GM12878 (cell line): ENCODE results near the gene FOXK2. TPM values are rescaled to one million over a fixed set of nuclear protein-coding genes. Genes with fewer than 3 reads are reported as not detected.

ENCODE experiments used
- ATAC-seq: fragments of 200-7000 bp; cut with Tn5 transposase; 3 replicates; pipeline ENCODE4 v1.9.1; 2020; ENCODE audit warnings: mild to moderate bottlenecking, moderate library complexity
- BruUV-seq: library from RNA; stranded (reverse); fragments of 400-500 nt; replicated peaks from 2 replicates; lab custom pipeline; 2021; lab: Mats Ljungman, UMichigan
- CTCF ChIA-PET: fragments of 300-600 bp; sonication (Branson Sonifier 250); formaldehyde crosslinking; extraction: SDS; loops from one replicate; lab custom pipeline; 2021; ENCODE audit warnings: inconsistent platforms; lab: Yijun Ruan, JAX
- POLR2A ChIA-PET: fragments of 350-600 bp; formaldehyde crosslinking; extraction: SDS; loops from one replicate; lab custom pipeline; 2021; ENCODE audit warnings: inconsistent platforms; lab: Charles Lee
- RAD21 ChIA-PET: fragments of 300-600 bp; sonication (Branson Sonifier 250); formaldehyde crosslinking; loops from one replicate; lab custom pipeline; 2023; ENCODE audit warnings: antibody characterized with exemption; ENCODE audit not compliant: unreplicated experiment; lab: Charles Lee
- SMC1A ChIA-PET: fragments of 300-600 bp; sonication (Branson Sonifier 250); formaldehyde crosslinking; loops from one replicate; lab custom pipeline; 2023; ENCODE audit not compliant: unreplicated experiment, uncharacterized antibody; lab: Charles Lee
- DNase-seq: peaks from one replicate; pipeline ENCODE4 v3.0.0-alpha.2; 2011; ENCODE audit warnings: low read depth, low spot score
- FAIRE-seq: peaks from 3 replicates; lab custom pipeline; 2011; peaks lifted over from hg19 to GRCh38; lab: Jason Lieb, UNC
- H2AFZ ChIP-seq: 2 replicates; pipeline ENCODE4 v1.6.0; 2011; ENCODE audit warnings: low read depth, low read length, control low read depth; ENCODE audit not compliant: control insufficient read depth
- H3K27ac ChIP-seq: 2 replicates; pipeline ENCODE4 v1.5.1; 2011; ENCODE audit warnings: control low read depth; ENCODE audit not compliant: control insufficient read depth, insufficient read depth
- H3K27me3 ChIP-seq, 2 experiments: replicated peaks in 1 of 2; 2 replicates each; pipeline versions ENCODE4 v1.6.0 to v1.6.1; 2011; ENCODE audit warnings: low read length in 1 of 2; ENCODE audit not compliant: control insufficient read depth in 2 of 2, insufficient read depth in 2 of 2
- H3K36me3 ChIP-seq, 2 experiments: 2 replicates each; pipeline ENCODE4 v1.5.1; 2011; ENCODE audit warnings: low read length in 1 of 2; ENCODE audit not compliant: control insufficient read depth in 2 of 2, insufficient read depth in 2 of 2
- H3K4me1 ChIP-seq: 2 replicates; pipeline ENCODE4 v1.6.1; 2011; ENCODE audit warnings: mild to moderate bottlenecking, low read length, moderate library complexity, mixed read lengths; ENCODE audit not compliant: control insufficient read depth, insufficient read depth
- H3K4me2 ChIP-seq: 2 replicates; pipeline ENCODE4 v1.6.0; 2011; ENCODE audit warnings: control low read depth; ENCODE audit not compliant: control insufficient read depth, insufficient read depth
- H3K4me3 ChIP-seq: fragments of 200-600 bp; sonication (generic); 2 replicates; pipeline ENCODE4 v1.5.1; 2016
- H3K79me2 ChIP-seq: 2 replicates; pipeline ENCODE4 v1.6.0; 2011; ENCODE audit warnings: low read length; ENCODE audit not compliant: control insufficient read depth, insufficient read depth
- H3K9ac ChIP-seq: 2 replicates; pipeline ENCODE4 v1.8.0; 2011; ENCODE audit warnings: low read length, control low read depth, mixed read lengths; ENCODE audit not compliant: control insufficient read depth, insufficient read depth
- H3K9me3 ChIP-seq: replicated peaks from 3 replicates; pipeline ENCODE4 v1.5.1; 2011; ENCODE audit warnings: mild to moderate bottlenecking, low read length; ENCODE audit not compliant: control insufficient read depth, insufficient read depth
- H4K20me1 ChIP-seq: 2 replicates; pipeline ENCODE4 v1.6.0; 2011; ENCODE audit not compliant: control insufficient read depth, insufficient read depth
- CEBPB ChIP-seq, 2 experiments: fragments of 150-350 bp in 1 of 2; IDR thresholded peaks; 2 replicates each; pipeline ENCODE4 v1.6.1; 2012 to 2014; ENCODE audit warnings: low read depth in 2 of 2, low read length in 2 of 2, borderline replicate concordance in 1 of 2, inconsistent platforms in 1 of 2
- CHD1 ChIP-seq: IDR thresholded peaks from 2 replicates; pipeline ENCODE4 v1.6.1; 2012; ENCODE audit warnings: low read depth, low read length, improper control_type of control experiment
- CHD4 ChIP-seq: fragments of 200-600 bp; sonication (generic); IDR thresholded peaks from 2 replicates; pipeline ENCODE4 v1.6.1; 2016; ENCODE audit warnings: mild to moderate bottlenecking
- CREM ChIP-seq: IDR thresholded peaks from 2 replicates; pipeline ENCODE4 v1.6.1; 2014; ENCODE audit warnings: antibody characterized with exemption, low read depth
- E4F1 ChIP-seq: fragments of 450-650 bp; IDR thresholded peaks from 2 replicates; pipeline ENCODE4 v1.6.1; 2018; ENCODE audit warnings: borderline replicate concordance, mild to moderate bottlenecking; ENCODE audit not compliant: partially characterized antibody
- HCFC1 ChIP-seq: fragments of 150-350 bp; IDR thresholded peaks from 2 replicates; pipeline ENCODE4 v1.6.1; 2014; ENCODE audit warnings: low read length
- LARP7 ChIP-seq: fragments of 450-650 bp; IDR thresholded peaks from 2 replicates; pipeline ENCODE4 v1.6.1; 2017; ENCODE audit warnings: mild to moderate bottlenecking
- MEF2A ChIP-seq: IDR thresholded peaks from 2 replicates; pipeline ENCODE4 v1.6.1; 2011; ENCODE audit warnings: low read depth, mild to moderate bottlenecking, low read length, moderate library complexity; ENCODE audit not compliant: insufficient read depth
- MYC ChIP-seq: IDR thresholded peaks from 2 replicates; pipeline ENCODE4 v1.6.1; 2011; ENCODE audit warnings: mild to moderate bottlenecking, low read length, moderate library complexity, inconsistent platforms; ENCODE audit not compliant: insufficient read depth, insufficient replicate concordance, insufficient read length, severe bottlenecking
- POLR2AphosphoS5 ChIP-seq: IDR thresholded peaks from 2 replicates; pipeline ENCODE4 v1.6.1; 2011; ENCODE audit warnings: mild to moderate bottlenecking, low read length, inconsistent platforms
- RAD21 ChIP-seq: IDR thresholded peaks from 2 replicates; pipeline ENCODE4 v1.6.1; 2011; ENCODE audit warnings: mild to moderate bottlenecking, low read depth, low read length, moderate library complexity; ENCODE audit not compliant: insufficient read depth
- RELA ChIP-seq: fragments of 450-650 bp; IDR thresholded peaks from 2 replicates; pipeline ENCODE4 v1.8.0; 2014; ENCODE audit warnings: borderline replicate concordance; ENCODE audit not compliant: partially characterized antibody
- RUNX3 ChIP-seq: IDR thresholded peaks from 2 replicates; pipeline ENCODE4 v1.6.1; 2012; ENCODE audit warnings: low read length, inconsistent platforms
- SMAD5 ChIP-seq: IDR thresholded peaks from 2 replicates; pipeline ENCODE4 v1.6.1; 2016; ENCODE audit warnings: antibody characterized with exemption, low read depth
- SREBF2 ChIP-seq: IDR thresholded peaks from 2 replicates; pipeline ENCODE4 v1.6.1; 2012; ENCODE audit warnings: mild to moderate bottlenecking, low read length
- WGBS: methylation state at CpG from one replicate; pipeline ENCODE4 v1.1.6; 2016; ENCODE audit warnings: low lambda C conversion rate; ENCODE audit not compliant: insufficient replicate concordance, insufficient coverage; ENCODE audit errors: missing lambda C conversion rate; 5-methylcytosine and 5-hydroxymethylcytosine counted together
- in situ Hi-C: fragments of 300-500 bp; cut with MboI; formaldehyde crosslinking; loops from 9 replicates; pipeline ENCODE4 v1.14.3; 2018; ENCODE audit warnings: mixed read lengths
- intact Hi-C: fragments of 100-400 bp; cut with micrococcal nuclease; formaldehyde crosslinking; loops from one replicate; pipeline ENCODE4 v1.14.2; 2022; ENCODE audit not compliant: unreplicated experiment
- polyA plus RNA-seq, 11 experiments: library from polyadenylated mRNA; depleted of rRNA in 4 of 11; unstranded in 6 of 11; stranded (reverse) in 5 of 11; fragments of >200 nt; fragmentation: Nextera tagmentation in 4 of 11; fragmentation: Illumina TruSeq in 1 of 11; extraction: Ambion mirVana in 4 of 11; extraction: Trizol in 1 of 11; gene quantifications; 1 replicate in 1 of 11; 2 replicates in 10 of 11; pipeline versions ENCODE4 v1.2.1 to v1.2.3, GENCODE V29; 2011 to 2016; ENCODE audit warnings: inconsistent platforms in 2 of 11, missing spikeins in 2 of 11, low read depth in 1 of 11
- total RNA-seq, 4 experiments: library from RNA; depleted of rRNA in 3 of 4; stranded (reverse); fragments of >200 nt in 3 of 4; fragmentation: Illumina TruSeq in 1 of 4; extraction: Trizol in 1 of 4; gene quantifications; 2 replicates each; pipeline versions ENCODE4 v1.2.1 to v1.2.3, GENCODE V29; 2013 to 2021
- TF ChIP-seq, protein P1 (sequence below): fragments of 450-650 bp; conservative IDR thresholded peaks from 2 replicates; pipeline ENCODE4 v1.6.1; 2017; ENCODE audit warnings: mild to moderate bottlenecking, moderate library complexity
- TF ChIP-seq, protein P2 (sequence below): IDR thresholded peaks from 2 replicates; pipeline ENCODE4 v1.6.1; 2012; ENCODE audit warnings: low read depth, low read length, improper control_type of control experiment
- TF ChIP-seq, protein P3 (sequence below): fragments of 150-350 bp; IDR thresholded peaks from 2 replicates; pipeline ENCODE4 v1.6.1; 2014; ENCODE audit warnings: mild to moderate bottlenecking, low read depth, low read length

FOXK2 gene
- total and polyA plus RNA-seq, 10 of the 15 experiments (the other 5 are each of a cell fraction or from before 2014, with no cell fraction given): 2.4 to 56.8 (median 34.4) TPM

DNA sequence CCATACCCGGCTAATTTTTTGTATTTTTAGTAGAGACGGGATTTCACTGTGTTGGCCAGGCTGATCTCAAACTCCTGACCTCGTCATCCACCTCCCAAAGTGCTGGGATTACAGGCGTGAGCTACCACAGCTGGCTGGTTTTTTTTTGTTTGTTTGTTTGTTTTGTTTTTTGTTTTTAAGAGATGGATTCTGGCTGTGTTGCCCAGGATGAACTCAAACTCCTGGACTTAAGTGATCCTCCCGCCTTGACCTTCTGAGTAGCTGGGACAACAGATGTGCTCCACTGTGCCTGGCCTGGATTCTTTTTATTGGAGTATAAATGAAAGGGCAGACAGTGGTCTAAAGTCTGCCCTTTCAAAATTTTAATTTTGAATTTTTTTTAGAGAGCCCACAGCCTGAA is 44.7 kb downstream of the FOXK2 start (continued):
- TF ChIP-seq, protein P1, sequence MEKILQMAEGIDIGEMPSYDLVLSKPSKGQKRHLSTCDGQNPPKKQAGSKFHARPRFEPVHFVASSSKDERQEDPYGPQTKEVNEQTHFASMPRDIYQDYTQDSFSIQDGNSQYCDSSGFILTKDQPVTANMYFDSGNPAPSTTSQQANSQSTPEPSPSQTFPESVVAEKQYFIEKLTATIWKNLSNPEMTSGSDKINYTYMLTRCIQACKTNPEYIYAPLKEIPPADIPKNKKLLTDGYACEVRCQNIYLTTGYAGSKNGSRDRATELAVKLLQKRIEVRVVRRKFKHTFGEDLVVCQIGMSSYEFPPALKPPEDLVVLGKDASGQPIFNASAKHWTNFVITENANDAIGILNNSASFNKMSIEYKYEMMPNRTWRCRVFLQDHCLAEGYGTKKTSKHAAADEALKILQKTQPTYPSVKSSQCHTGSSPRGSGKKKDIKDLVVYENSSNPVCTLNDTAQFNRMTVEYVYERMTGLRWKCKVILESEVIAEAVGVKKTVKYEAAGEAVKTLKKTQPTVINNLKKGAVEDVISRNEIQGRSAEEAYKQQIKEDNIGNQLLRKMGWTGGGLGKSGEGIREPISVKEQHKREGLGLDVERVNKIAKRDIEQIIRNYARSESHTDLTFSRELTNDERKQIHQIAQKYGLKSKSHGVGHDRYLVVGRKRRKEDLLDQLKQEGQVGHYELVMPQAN: no peak
- TF ChIP-seq HCFC1 (no peak), MEF2A (no peak)
- TF ChIP-seq, protein P2, sequence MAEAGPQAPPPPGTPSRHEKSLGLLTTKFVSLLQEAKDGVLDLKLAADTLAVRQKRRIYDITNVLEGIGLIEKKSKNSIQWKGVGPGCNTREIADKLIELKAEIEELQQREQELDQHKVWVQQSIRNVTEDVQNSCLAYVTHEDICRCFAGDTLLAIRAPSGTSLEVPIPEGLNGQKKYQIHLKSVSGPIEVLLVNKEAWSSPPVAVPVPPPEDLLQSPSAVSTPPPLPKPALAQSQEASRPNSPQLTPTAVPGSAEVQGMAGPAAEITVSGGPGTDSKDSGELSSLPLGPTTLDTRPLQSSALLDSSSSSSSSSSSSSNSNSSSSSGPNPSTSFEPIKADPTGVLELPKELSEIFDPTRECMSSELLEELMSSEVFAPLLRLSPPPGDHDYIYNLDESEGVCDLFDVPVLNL: no peak

- in situ Hi-C loops (no loop called here), intact Hi-C loops (no loop called here)
- Histone ChIP-seq H3K79me2 (peaks cover 15% of the 10 kb centered on the region), H3K27me3 (no peaks in the 10 kb centered on the region), H3K4me2 (no peak overlapping the region), H3K4me1 (no peaks in the 10 kb centered on the region), H3K36me3 (peaks cover 26 to 30% of the 10 kb centered on the region in 2 experiments), H3K4me3 (no peak overlapping the region), H3K9me3 (no peaks in the 10 kb centered on the region), H2AFZ (no peak overlapping the region), H3K9ac (no peak overlapping the region), H3K27ac (no peak overlapping the region), H4K20me1 (0 out of 2 replicates have a peak, but pooled peaks cover 3% of the 10 kb centered on the region)
- no peak for ATAC-seq
- ChIA-PET SMC1A (no interaction called here), CTCF (no interaction called here), RAD21 (no interaction called here), POLR2A (no interaction called here)
- BruUV-seq: TSS peak; percentile 46
- DNase-seq: no peak
- no peak for FAIRE-seq
- WGBS: 100% methylated on average over 1 of the region's 1 CpG
- TF ChIP-seq MEF2A (no peak), CHD1 (no peak), CHD4 (no peak), MYC (no peak), RAD21 (no peak), RELA (no peak), E4F1 (no peak), SREBF2 (no peak), SMAD5 (no peak), RUNX3 (no peak), LARP7 (no peak), CREM (no peak), CEBPB (IDR thresholded peaks at IDR 0.05; ENCODE audit: borderline replicate concordance in 1 of 2, low read depth in 2 of 2, low read length in 2 of 2) (no peak), POLR2AphosphoS5 (no peak)
- TF ChIP-seq, protein P3, sequence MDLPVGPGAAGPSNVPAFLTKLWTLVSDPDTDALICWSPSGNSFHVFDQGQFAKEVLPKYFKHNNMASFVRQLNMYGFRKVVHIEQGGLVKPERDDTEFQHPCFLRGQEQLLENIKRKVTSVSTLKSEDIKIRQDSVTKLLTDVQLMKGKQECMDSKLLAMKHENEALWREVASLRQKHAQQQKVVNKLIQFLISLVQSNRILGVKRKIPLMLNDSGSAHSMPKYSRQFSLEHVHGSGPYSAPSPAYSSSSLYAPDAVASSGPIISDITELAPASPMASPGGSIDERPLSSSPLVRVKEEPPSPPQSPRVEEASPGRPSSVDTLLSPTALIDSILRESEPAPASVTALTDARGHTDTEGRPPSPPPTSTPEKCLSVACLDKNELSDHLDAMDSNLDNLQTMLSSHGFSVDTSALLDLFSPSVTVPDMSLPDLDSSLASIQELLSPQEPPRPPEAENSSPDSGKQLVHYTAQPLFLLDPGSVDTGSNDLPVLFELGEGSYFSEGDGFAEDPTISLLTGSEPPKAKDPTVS: no peak
These were observed 46.0 kb downstream of the FOXK2 start for GRCh38 chr17:82565551-82565950.
